OCI-LY1 (cell line): ENCODE measurements around the gene ROR2.

Experiments used
- CTCF ChIP-seq: fragments of 200-600 bp; sonication (generic), shearing (Covaris generic); IDR thresholded peaks from 2 replicates; pipeline ENCODE4 v1.5.1; 2017; ENCODE audit warnings: mild to moderate bottlenecking, antibody characterized with exemption, low read length, moderate library complexity, mixed read lengths
- EZH2 ChIP-seq: fragments of 200-600 bp; sonication (generic), shearing (Covaris generic); IDR thresholded peaks from 2 replicates; pipeline ENCODE4 v1.8.0; 2017; ENCODE audit warnings: borderline replicate concordance, mixed run types, mild to moderate bottlenecking, antibody characterized with exemption, low read length, moderate library complexity, mixed read lengths

- no peak for TF ChIP-seq CTCF
- no peak for TF ChIP-seq EZH2
Observed at GRCh38 chr9:91908746-91909145, 41.3 kb downstream of the ROR2 start.
